ENCODE data around the gene ITGAX. TPM values are rescaled to one million over a fixed set of nuclear protein-coding genes. Genes with fewer than 3 reads are reported as not detected.
A peak's percentile ranks its signal among the peaks of the same experiment; 100 is the strongest.

Gene ITGAX
- total RNA-seq, 4 donors from 2014 or later: 0.22 to 0.91 (median 0.56) TPM

GRCh38 chr16:31357324-31358109, 2.5 kb downstream of the ITGAX start:
- peak overlapping the region in 2 of 4 donors; percentile 18 to 23 for H3K27ac ChIP-seq
- DNase-seq: peak in 1 of 2 donors; percentile 32
- no peak overlapping the region for H3K4me3 ChIP-seq
- intact Hi-C loops (cut with DNase I; ENCODE audit: low total_unique reads) (no loop called here), in situ Hi-C loops (cut with MboI; ENCODE audit: low sequenced_read_pairs in 4 of 4) (no loop called here)
- peak; percentile 88 to 90 for ATAC-seq
- no peak for TF ChIP-seq POLR2A (IDR thresholded peaks at IDR 0.05)
- TF ChIP-seq CTCF (IDR thresholded peaks at IDR 0.05 in 4 of 5, conservative IDR thresholded peaks at IDR 0.05 in 1 of 5): no peak
- H3K27me3 ChIP-seq: no peaks in the 10 kb centered on the region
- H3K9me3 ChIP-seq: no peaks in the 10 kb centered on the region
- no peaks in the 10 kb centered on the region for H3K36me3 ChIP-seq
- peaks cover 5 to 16% of the 10 kb centered on the region in 2 donors for H3K4me1 ChIP-seq

GRCh38 chr16:31360251-31360650, 5.3 kb downstream of the ITGAX start:
- DNase-seq (no peak), ATAC-seq (no peak)
- Histone ChIP-seq H3K27me3 (no peaks in the 10 kb centered on the region), H3K9me3 (no peaks in the 10 kb centered on the region), H3K27ac (no peak overlapping the region), H3K4me1 (peaks cover 5 to 16% of the 10 kb centered on the region in 2 donors), H3K4me3 (no peak overlapping the region), H3K36me3 (no peaks in the 10 kb centered on the region)
- intact Hi-C loops (cut with DNase I; ENCODE audit: low total_unique reads) (no loop called here), in situ Hi-C loops (cut with MboI; ENCODE audit: low sequenced_read_pairs in 4 of 4) (no loop called here)
- no peak for TF ChIP-seq POLR2A (IDR thresholded peaks at IDR 0.05)
- no peak for TF ChIP-seq CTCF (IDR thresholded peaks at IDR 0.05 in 4 of 5, conservative IDR thresholded peaks at IDR 0.05 in 1 of 5)

- no peak for DNase-seq
- TF ChIP-seq POLR2A (IDR thresholded peaks at IDR 0.05) (no peak), CTCF (IDR thresholded peaks at IDR 0.05 in 4 of 5, conservative IDR thresholded peaks at IDR 0.05 in 1 of 5) (no peak)
- intact Hi-C loops (cut with DNase I; ENCODE audit: low total_unique reads): no loop called here
- Histone ChIP-seq H3K36me3 (no peaks in the 10 kb centered on the region), H3K4me3 (no peak overlapping the region), H3K4me1 (peaks cover 5 to 16% of the 10 kb centered on the region in 2 donors), H3K27ac (no peak overlapping the region), H3K9me3 (no peaks in the 10 kb centered on the region), H3K27me3 (no peaks in the 10 kb centered on the region)
- ATAC-seq: no peak
- in situ Hi-C loops (cut with MboI; ENCODE audit: low sequenced_read_pairs in 4 of 4): no loop called here
Measured at GRCh38 chr16:31361201-31362110, 6.5 kb downstream of the ITGAX start.

- in situ Hi-C loops (cut with MboI; ENCODE audit: low sequenced_read_pairs in 4 of 4): no loop called here
- no peak overlapping the region for H3K27ac ChIP-seq
- H3K9me3 ChIP-seq: no peaks in the 10 kb centered on the region
- H3K27me3 ChIP-seq: no peaks in the 10 kb centered on the region
- TF ChIP-seq POLR2A (IDR thresholded peaks at IDR 0.05) (no peak), CTCF (IDR thresholded peaks at IDR 0.05 in 4 of 5, conservative IDR thresholded peaks at IDR 0.05 in 1 of 5) (no peak)
- H3K36me3 ChIP-seq: no peaks in the 10 kb centered on the region
- H3K4me1 ChIP-seq: peaks cover 4 to 7% of the 10 kb centered on the region in 2 donors
- H3K4me3 ChIP-seq: no peak overlapping the region
- ATAC-seq: no peak
- no peak for DNase-seq
- intact Hi-C loops (cut with DNase I; ENCODE audit: low total_unique reads): no loop called here
Measured at GRCh38 chr16:31362476-31363405, 7.8 kb downstream of the ITGAX start.

Data from gastrocnemius medialis (tissue), 4 donors.